AG09309 (cell line): ENCODE results near the gene VPS35L.

Experiments
- DNase-seq: peaks from one replicate; pipeline ENCODE4 v3.0.0-alpha.2; 2010; ENCODE audit warnings: low read depth
- H3K4me3 ChIP-seq: 2 replicates; pipeline ENCODE4 v1.5.1; 2011; ENCODE audit warnings: mild to moderate bottlenecking, low read depth, low read length, moderate library complexity; ENCODE audit not compliant: control insufficient read depth
- TF ChIP-seq, protein P1 (sequence below): IDR thresholded peaks from 2 replicates; pipeline ENCODE4 v1.5.1; 2011; ENCODE audit warnings: mild to moderate bottlenecking, low read depth, low read length, inconsistent platforms; ENCODE audit not compliant: insufficient read depth, control insufficient read depth; ENCODE audit errors: missing control alignments

VPS35L gene

DNA sequence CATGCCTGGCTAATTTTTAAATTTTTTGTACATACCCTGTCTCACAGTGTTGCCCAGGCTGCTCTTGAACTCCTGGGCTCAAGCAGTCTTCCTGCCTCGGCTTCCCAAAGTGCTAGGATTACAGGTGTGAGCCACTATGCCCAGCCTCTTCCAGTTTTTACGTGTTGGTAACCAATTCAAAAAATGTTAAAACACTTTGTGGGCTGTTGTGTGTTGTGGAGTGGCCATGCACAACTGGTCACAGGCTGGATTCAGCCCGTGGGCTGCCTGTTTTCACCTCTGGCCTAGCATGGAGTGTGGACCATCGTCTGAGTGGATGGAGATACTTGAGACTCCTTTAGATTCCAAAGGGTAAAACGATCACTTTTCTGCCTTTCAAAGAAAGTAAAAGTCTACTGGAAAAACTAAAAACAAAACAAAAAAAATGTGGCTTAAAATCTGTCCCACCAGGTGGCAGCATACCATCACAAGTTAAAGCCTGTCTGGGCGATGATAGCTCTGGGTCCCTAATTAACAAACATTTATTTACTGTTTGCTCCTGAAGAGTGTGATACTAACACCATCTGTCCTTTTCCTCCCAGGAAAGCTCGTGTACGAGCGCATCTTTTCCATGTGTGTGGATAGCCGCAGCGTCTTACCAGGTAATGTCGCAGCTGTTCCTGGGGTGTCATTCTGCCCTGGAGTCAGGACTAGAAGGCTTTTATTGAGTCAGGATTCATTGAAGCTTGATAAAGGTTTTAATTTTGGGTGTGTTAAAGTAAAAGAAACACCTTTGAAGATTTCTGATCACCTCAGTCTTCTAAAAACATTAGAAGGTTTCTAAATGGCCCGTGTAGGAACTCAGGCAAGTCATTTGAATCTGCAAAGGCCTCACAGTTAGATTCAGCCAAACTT, 45.8 kb downstream of the VPS35L start:
- H3K4me3 ChIP-seq = no peak overlapping the region
- no peak for DNase-seq
- TF ChIP-seq, protein P1, sequence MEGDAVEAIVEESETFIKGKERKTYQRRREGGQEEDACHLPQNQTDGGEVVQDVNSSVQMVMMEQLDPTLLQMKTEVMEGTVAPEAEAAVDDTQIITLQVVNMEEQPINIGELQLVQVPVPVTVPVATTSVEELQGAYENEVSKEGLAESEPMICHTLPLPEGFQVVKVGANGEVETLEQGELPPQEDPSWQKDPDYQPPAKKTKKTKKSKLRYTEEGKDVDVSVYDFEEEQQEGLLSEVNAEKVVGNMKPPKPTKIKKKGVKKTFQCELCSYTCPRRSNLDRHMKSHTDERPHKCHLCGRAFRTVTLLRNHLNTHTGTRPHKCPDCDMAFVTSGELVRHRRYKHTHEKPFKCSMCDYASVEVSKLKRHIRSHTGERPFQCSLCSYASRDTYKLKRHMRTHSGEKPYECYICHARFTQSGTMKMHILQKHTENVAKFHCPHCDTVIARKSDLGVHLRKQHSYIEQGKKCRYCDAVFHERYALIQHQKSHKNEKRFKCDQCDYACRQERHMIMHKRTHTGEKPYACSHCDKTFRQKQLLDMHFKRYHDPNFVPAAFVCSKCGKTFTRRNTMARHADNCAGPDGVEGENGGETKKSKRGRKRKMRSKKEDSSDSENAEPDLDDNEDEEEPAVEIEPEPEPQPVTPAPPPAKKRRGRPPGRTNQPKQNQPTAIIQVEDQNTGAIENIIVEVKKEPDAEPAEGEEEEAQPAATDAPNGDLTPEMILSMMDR = peak; percentile 65

DNA sequence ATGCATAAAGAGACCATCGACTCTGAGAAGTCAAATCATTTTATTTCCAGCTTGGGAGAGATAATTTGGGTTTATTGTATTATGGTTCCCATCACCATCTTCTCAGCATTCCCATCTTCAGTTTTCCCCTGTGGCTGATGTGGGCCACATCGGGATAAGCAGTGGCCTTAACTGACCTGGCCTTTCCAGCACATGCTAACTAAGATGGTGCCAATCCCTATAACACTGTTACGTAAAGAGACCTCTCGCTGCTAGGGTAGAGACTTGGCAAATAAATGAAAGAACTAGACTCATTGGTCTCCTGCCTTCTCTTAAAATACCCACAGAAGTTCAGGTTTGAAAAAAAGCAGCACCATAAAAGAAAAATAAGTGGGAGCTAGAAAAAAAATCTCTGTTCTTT, 49.4 kb downstream of the VPS35L start:
- DNase-seq = no peak
- no peak overlapping the region for H3K4me3 ChIP-seq
- TF ChIP-seq, protein P1 = no peak

DNA sequence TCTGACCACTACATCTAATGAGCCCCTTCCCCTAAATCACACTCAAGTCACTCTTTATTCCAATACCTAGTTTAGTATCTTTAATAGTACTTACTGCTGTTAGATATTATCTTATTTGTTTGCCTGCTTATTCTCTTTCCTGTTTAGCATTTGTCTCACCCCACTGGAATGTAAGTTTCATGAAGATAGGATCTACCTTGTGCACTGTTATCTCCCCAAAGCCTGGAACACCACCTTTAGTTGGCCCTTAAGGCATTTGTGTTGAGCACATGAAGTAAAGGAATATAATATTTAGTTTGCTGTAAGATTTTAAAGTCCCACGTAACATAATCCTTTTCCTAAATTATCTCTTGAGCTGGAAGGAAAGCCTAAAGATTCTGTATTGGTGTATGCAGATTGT, 50.2 kb downstream of the VPS35L start:
- DNase-seq = no peak
- TF ChIP-seq, protein P1 = no peak
- no peak overlapping the region for H3K4me3 ChIP-seq

DNA sequence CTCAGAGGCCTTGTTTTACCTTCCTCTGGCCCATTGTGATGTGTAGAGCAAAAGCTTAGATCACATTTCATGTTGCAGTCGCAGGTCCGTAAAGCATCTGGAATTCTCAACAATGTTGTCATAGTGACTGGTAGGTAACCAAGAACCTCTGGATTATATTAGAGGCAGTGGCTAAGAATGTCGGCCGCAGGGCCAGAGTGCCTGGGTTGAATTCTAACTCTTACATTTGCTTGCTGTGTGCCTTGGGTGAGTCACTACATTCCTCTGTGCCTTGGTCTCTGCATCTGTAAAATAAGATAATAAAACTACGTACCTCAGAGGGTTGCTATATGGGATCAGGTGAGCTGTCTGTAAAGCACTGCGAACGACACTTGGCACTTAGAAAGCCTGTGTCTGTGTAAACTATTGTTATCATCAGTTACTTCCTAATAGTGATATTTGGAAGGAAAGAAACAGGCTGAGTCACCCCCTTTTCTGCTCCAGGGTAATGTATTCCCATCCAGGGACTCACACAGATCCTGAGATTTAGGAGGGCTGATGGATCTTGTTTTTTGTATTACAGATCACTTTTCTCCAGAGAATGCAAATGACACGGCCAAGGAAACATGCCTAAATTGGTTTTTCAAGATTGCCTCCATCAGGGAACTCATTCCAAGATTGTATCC, 52.2 kb downstream of the VPS35L start:
- TF ChIP-seq, protein P1 = no peak
- peak; percentile 72 for DNase-seq
- no peak overlapping the region for H3K4me3 ChIP-seq

DNA sequence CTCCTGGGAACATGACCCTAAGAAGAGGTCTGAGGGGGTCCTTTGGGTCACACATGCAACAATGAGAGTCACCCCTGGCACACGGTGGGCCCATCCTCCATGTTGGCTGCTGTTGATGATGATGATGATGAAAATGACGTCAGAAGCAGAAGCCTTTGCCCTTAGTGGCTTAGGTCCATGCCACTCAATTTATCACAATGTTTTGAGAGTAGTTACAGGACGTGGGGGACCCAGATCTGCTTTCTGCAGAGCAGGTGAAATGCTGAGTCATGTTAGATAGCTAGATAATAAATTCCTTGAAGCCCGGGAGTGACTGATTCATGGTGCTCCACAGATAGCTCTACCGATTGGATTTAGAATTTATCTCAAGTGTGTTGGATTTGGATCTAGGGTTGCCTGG, 53.9 kb downstream of the VPS35L start:
- H3K4me3 ChIP-seq = no peak overlapping the region
- TF ChIP-seq, protein P1 = no peak
- DNase-seq = no peak

DNA sequence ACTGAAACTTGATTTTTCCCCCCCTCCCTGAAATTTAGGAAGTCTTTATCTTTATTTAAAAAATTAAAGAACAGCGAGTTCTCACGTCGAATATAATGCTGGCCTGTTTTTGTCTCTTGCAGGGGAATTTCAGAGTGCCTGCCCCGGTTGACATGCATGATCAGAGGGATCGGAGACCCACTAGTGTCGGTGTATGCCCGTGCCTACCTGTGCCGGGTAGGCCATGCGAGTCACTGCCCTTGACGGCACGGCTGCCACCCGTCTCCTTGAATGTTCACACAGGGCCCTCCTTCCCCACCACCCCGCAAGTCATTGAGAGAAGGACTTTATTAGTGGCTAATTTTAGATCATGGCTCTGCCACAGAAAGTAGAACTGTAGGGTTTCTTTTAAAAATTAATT, 54.7 kb downstream of the VPS35L start:
- no peak for DNase-seq
- no peak overlapping the region for H3K4me3 ChIP-seq
- TF ChIP-seq, protein P1 = no peak
